H1 (cell line): Measurements from ENCODE around the gene IFI27L1. TPM values are rescaled to one million over a fixed set of nuclear protein-coding genes. Genes with fewer than 3 reads are reported as not detected.

Experiments
- ASH2L ChIP-seq: fragments of 200-600, 300-600 bp; sonication (generic); IDR thresholded peaks from one replicate; pipeline ENCODE4 v1.7.1; 2017; ENCODE audit warnings: low read length
- BACH1 ChIP-seq: IDR thresholded peaks from 2 replicates; pipeline ENCODE4 v1.6.1; 2012; ENCODE audit warnings: low read length, improper control_type of control experiment
- EZH2 ChIP-seq: fragments of 200-600 bp; sonication (generic); IDR thresholded peaks from 2 replicates; pipeline ENCODE4 v1.7.1; 2012; ENCODE audit warnings: low read depth, mild to moderate bottlenecking, moderate library complexity, low read length, inconsistent platforms; ENCODE audit not compliant: severe bottlenecking
- GTF2F1 ChIP-seq: IDR thresholded peaks from 2 replicates; pipeline ENCODE4 v1.6.1; 2012; ENCODE audit warnings: low read depth, low read length, improper control_type of control experiment, borderline replicate concordance
- KDM1A ChIP-seq: fragments of 200-600, 300-600 bp; sonication (generic); IDR thresholded peaks from 2 replicates; pipeline ENCODE4 v1.7.1; 2016; ENCODE audit warnings: mild to moderate bottlenecking, low read length, borderline replicate concordance
- SUZ12 ChIP-seq: fragments of 200-600 bp; sonication (generic); IDR thresholded peaks from 2 replicates; pipeline ENCODE4 v1.6.1; 2012; ENCODE audit warnings: mild to moderate bottlenecking, inconsistent platforms, low read length, moderate library complexity, mixed read lengths
- polyA plus RNA-seq, 7 experiments: library from polyadenylated mRNA; depleted of rRNA in 3 of 7; stranded (reverse) in 5 of 7; unstranded in 2 of 7; fragments of >200 nt in 5 of 7; fragments of 200-250 nt in 2 of 7; gene quantifications; 1 replicate in 5 of 7; 2 replicates in 1 of 7; 4 replicates in 1 of 7; pipeline versions ENCODE4 v1.2.1 to v1.2.3, GENCODE V29; 2011 to 2013; ENCODE audit warnings: missing spikeins in 2 of 7, mixed read lengths in 2 of 7
- total RNA-seq: library from RNA; stranded (reverse); fragmentation: NEBNext Ultra II Directional; extraction: Animal tissue kit (Norgen Biotek cat#: 25700); gene quantifications from 2 replicates; pipeline ENCODE4 v1.2.1, GENCODE V29; 2021

IFI27L1 gene
- total and polyA plus RNA-seq, 2 of the 8 experiments (the other 6 are each of a cell fraction or from before 2014, with no cell fraction given), result 21.2 to 30.5 TPM

- TF ChIP-seq EZH2 (no peak), ASH2L (peak; percentile 77), BACH1 (no peak), GTF2F1 (no peak), SUZ12 (peak; percentile 46; the same call in 1 of the 2 replicates), KDM1A (peak; percentile 16; the same call in 1 of the 2 replicates)
Measured at GRCh38 chr14:94129111-94129757, 48.1 kb downstream of the IFI27L1 start, which contains the start of gene IFI27L2 (continued).
